Esophagus squamous epithelium (tissue), 5 donors: ENCODE data around the gene ZNF366. TPM values are rescaled to one million over a fixed set of nuclear protein-coding genes. Genes with fewer than 3 reads are reported as not detected.

Experiments
- DNase-seq: peaks from one replicate; lab custom pipeline; 2025; lab: John Stamatoyannopoulos, UW
- H3K27ac ChIP-seq, 4 donors: fragments of 200-600 bp; sonication (generic); one replicate each; pipeline ENCODE4 v1.5.1; 2016 to 2019; ENCODE audit warnings: mild to moderate bottlenecking in 1 of 4
- H3K27me3 ChIP-seq, 4 donors: fragments of 200-600 bp; sonication (generic); 1 replicate in 3 of 4; 2 replicates in 1 of 4; pipeline versions ENCODE4 v1.5.1 to v1.6.0; 2017 to 2021; ENCODE audit warnings: antibody characterized with exemption in 1 of 4
- H3K36me3 ChIP-seq, 3 donors: fragments of 200-600 bp; sonication (generic); one replicate each; pipeline ENCODE4 v1.5.1; 2016 to 2019
- H3K4me1 ChIP-seq, 3 donors: fragments of 200-600 bp; sonication (generic); one replicate each; pipeline ENCODE4 v1.5.1; 2017 to 2019
- H3K4me3 ChIP-seq, 4 donors: fragments of 200-600 bp; sonication (generic); 1 replicate in 3 of 4; 2 replicates in 1 of 4; pipeline ENCODE4 v1.5.1; 2016 to 2019; ENCODE audit warnings: mild to moderate bottlenecking in 2 of 4, moderate library complexity in 1 of 4
- H3K9me3 ChIP-seq, 3 donors: fragments of 200-600 bp; sonication (generic); one replicate each; pipeline ENCODE4 v1.5.1; 2016 to 2019
- POLR2A ChIP-seq, 4 donors: fragments of 450-650 bp; IDR thresholded peaks; one replicate each; pipeline ENCODE4 v1.6.1; 2017; ENCODE audit warnings: antibody characterized with exemption in 4 of 4, mild to moderate bottlenecking in 4 of 4, moderate library complexity in 3 of 4
- WGBS, 2 donors: methylation state at CpG; one replicate each; pipeline ENCODE4 v1.1.5; 2018; 5-methylcytosine and 5-hydroxymethylcytosine counted together
- intact Hi-C: fragments of 100-400 bp; cut with DNase I; formaldehyde crosslinking; loops from one replicate; pipeline ENCODE4 v1.15.0; 2022
- total RNA-seq, 4 donors: library from RNA; depleted of rRNA; stranded (reverse); fragments of >200 nt; gene quantifications; one replicate each; pipeline ENCODE4 v1.1.0, GENCODE V29; 2016
- TF ChIP-seq, protein P1 (sequence below), 6 experiments: fragments of 450-650 bp in 4 of 6; fragments of 200-600 bp in 2 of 6; sonication (generic) in 2 of 6; IDR thresholded peaks; one replicate each; pipeline ENCODE4 v1.5.1; 2016 to 2019; ENCODE audit warnings: antibody characterized with exemption in 6 of 6, mild to moderate bottlenecking in 4 of 6, moderate library complexity in 4 of 6
- donor health status: DM: yes; HTN: yes; CAD: no.

ZNF366 gene
- total RNA-seq, 4 donors from 2014 or later = 0.48 to 2.9 (median 1.4) TPM

DNA sequence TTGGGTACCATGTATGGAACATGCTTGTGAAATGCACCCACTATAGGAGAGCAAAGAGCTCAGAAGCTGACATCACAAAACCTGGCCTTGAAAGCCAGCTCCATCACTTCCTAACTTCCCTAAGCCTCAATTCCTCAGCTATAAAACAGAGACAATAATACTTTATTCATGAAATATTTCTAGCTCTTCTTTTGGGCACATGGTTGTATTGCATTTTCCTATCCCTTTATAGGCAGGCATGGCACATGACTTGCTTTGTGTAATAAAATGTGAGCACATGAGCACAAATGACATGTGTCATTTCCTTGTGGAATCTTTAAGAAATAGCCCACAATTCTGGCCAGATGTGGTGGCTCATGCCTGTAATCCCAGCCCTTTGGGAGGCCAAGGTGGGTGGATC lies 18.5 kb downstream of the ZNF366 start:
- no peak for TF ChIP-seq POLR2A (IDR thresholded peaks at IDR 0.05)
- TF ChIP-seq, protein P1, sequence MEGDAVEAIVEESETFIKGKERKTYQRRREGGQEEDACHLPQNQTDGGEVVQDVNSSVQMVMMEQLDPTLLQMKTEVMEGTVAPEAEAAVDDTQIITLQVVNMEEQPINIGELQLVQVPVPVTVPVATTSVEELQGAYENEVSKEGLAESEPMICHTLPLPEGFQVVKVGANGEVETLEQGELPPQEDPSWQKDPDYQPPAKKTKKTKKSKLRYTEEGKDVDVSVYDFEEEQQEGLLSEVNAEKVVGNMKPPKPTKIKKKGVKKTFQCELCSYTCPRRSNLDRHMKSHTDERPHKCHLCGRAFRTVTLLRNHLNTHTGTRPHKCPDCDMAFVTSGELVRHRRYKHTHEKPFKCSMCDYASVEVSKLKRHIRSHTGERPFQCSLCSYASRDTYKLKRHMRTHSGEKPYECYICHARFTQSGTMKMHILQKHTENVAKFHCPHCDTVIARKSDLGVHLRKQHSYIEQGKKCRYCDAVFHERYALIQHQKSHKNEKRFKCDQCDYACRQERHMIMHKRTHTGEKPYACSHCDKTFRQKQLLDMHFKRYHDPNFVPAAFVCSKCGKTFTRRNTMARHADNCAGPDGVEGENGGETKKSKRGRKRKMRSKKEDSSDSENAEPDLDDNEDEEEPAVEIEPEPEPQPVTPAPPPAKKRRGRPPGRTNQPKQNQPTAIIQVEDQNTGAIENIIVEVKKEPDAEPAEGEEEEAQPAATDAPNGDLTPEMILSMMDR (IDR thresholded peaks at IDR 0.05) = no peak
- H3K4me3 ChIP-seq = no peak overlapping the region
- no peaks in the 10 kb centered on the region for H3K36me3 ChIP-seq
- H3K9me3 ChIP-seq = no peaks in the 10 kb centered on the region
- no peaks in the 10 kb centered on the region for H3K27me3 ChIP-seq
- DNase-seq = no peak
- no peak overlapping the region for H3K27ac ChIP-seq
- peaks cover 0 to 31% (median 20%) of the 10 kb centered on the region in 3 donors for H3K4me1 ChIP-seq
- intact Hi-C loops = no loop called here

DNA sequence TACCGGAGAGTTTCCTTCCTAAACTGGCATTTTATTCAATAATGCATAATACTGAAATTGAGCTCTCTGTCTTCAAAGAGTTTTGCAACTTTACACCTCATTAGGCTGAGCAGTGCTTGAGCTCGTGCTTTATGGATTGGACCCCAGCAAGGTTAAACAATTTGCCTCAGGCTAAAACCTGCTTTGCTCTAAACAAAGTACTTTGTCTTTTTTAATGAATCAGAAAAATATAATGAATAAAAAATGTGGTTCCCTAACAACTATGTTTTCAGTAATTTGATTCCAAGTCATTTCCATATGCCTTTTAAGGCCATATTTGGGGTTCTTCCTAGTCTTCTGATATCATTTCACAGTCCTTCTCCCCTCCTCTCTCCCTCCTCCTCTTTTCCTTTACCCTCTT lies 20.0 kb downstream of the ZNF366 start:
- DNase-seq = no peak
- Histone ChIP-seq H3K9me3 (no peaks in the 10 kb centered on the region), H3K27me3 (no peaks in the 10 kb centered on the region), H3K36me3 (no peaks in the 10 kb centered on the region), H3K4me3 (no peak overlapping the region), H3K4me1 (peaks cover 0 to 31% (median 20%) of the 10 kb centered on the region in 3 donors), H3K27ac (peak overlapping the region in 2 of 4 donors; percentile 23 to 71)
- TF ChIP-seq, protein P1 (IDR thresholded peaks at IDR 0.05) = no peak
- no peak for TF ChIP-seq POLR2A (IDR thresholded peaks at IDR 0.05)
- intact Hi-C loops = no loop called here
- WGBS, 2 donors = 63 to 65% methylated on average over 2 of the region's 2 CpGs

DNA sequence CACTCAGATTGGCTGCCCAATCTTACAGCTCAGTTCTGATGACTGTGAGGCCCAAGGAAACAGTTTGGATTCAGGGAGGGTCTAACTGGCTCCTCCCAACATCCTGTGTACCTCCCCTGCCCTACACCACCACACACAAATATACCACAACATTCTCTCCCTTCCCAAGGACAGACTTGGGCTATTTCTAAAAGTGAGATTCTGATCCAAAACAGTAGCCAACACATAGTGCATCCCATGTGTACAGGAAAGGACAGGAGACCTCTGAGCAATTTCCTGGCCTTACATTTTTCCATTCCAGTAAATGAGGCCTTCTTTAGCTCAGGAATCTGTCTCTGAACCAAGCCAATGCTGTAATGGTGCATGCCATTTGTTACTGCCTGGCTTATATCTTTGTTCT lies 20.8 kb downstream of the ZNF366 start:
- H3K4me1 ChIP-seq = peaks cover 0 to 31% (median 20%) of the 10 kb centered on the region in 3 donors
- no peak overlapping the region for H3K4me3 ChIP-seq
- no peak for TF ChIP-seq POLR2A (IDR thresholded peaks at IDR 0.05)
- TF ChIP-seq, protein P1 (IDR thresholded peaks at IDR 0.05) = no peak
- H3K27me3 ChIP-seq = no peaks in the 10 kb centered on the region
- no peaks in the 10 kb centered on the region for H3K36me3 ChIP-seq
- peak overlapping the region; percentile 30 to 71 (median 64) for H3K27ac ChIP-seq
- no peaks in the 10 kb centered on the region for H3K9me3 ChIP-seq
- DNase-seq = no peak
- intact Hi-C loops = no loop called here

DNA sequence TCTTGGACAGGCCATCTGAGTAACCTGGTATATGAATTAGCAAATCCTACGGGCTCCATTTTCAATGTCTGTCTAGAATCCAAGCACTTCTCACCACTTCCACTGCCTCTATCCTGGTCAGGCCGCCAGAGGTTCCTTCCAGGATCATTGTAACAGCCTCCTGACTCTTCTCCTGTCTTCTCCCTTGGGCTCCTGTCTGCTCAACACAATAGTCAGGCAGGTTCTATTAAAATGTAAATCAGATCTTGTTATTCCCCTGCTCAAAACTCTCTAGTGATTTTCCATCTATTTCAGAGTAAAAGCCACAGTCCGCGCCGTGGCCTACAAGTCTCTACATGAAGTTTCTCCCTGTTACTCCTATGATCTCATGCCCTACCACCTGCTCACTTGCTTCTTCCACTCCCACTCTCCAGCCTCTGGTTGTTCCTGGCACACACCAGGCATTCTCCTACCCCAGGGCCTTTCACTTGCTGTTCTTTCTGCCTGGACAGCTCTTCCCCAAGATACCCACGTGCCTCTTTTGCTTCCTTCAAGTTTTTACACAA lies 21.7 kb downstream of the ZNF366 start:
- no peaks in the 10 kb centered on the region for H3K36me3 ChIP-seq
- intact Hi-C loops = no loop called here
- no peak overlapping the region for H3K4me3 ChIP-seq
- no peak for DNase-seq
- peaks cover 0 to 31% (median 20%) of the 10 kb centered on the region in 3 donors for H3K4me1 ChIP-seq
- WGBS, 2 donors = 43 to 44% methylated on average over 6 of the region's 6 CpGs
- H3K27me3 ChIP-seq = no peaks in the 10 kb centered on the region
- TF ChIP-seq POLR2A (IDR thresholded peaks at IDR 0.05) = no peak
- TF ChIP-seq, protein P1 (IDR thresholded peaks at IDR 0.05) = no peak
- no peaks in the 10 kb centered on the region for H3K9me3 ChIP-seq
- peak overlapping the region; percentile 64 to 73 (median 72) for H3K27ac ChIP-seq

DNA sequence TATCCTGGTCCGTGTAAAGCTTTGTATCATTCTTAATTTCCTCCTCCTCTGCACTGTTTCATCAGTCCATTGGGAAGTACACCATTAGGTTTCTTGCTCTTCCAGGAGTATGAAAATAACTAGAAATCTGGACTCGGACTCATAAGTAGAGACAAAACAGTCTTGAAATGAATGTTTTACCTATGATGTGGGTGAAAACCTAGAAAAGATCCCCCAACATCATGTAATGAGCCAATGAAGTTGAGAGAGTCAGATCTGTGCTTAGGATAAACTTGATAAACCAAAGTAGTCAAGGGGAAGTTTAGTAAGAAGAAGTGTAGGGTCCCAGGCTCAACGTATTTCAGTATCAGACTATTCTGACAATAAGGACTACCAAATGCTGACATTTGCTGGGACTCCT lies 25.2 kb downstream of the ZNF366 start:
- Histone ChIP-seq H3K4me3 (no peak overlapping the region), H3K36me3 (no peaks in the 10 kb centered on the region), H3K27ac (no peak overlapping the region), H3K4me1 (peaks cover 0 to 49% (median 28%) of the 10 kb centered on the region in 3 donors), H3K9me3 (no peaks in the 10 kb centered on the region), H3K27me3 (no peaks in the 10 kb centered on the region)
- TF ChIP-seq, protein P1 (IDR thresholded peaks at IDR 0.05) = no peak
- TF ChIP-seq POLR2A (IDR thresholded peaks at IDR 0.05) = no peak
- DNase-seq = no peak
- 79 to 81% methylated on average over 3 of the region's 3 CpGs for WGBS, 2 donors
- intact Hi-C loops = no loop called here
